Erythroblast (primary cell): ENCODE measurements around the gene NSD2.
"Not testable (repeated sequence)": the region's sequence is repeated elsewhere in the genome, so short reads cannot be mapped to it uniquely, and the experiment has no call there.

Experiments used
- GATA1 ChIP-seq: IDR thresholded peaks from 2 replicates; pipeline ENCODE4 v1.6.1; 2011; ENCODE audit warnings: low read depth, mild to moderate bottlenecking, control low read depth, low read length, moderate library complexity
- POLR2A ChIP-seq: IDR thresholded peaks from 2 replicates; pipeline ENCODE4 v1.6.1; 2011; ENCODE audit warnings: mild to moderate bottlenecking, low read length

DNA sequence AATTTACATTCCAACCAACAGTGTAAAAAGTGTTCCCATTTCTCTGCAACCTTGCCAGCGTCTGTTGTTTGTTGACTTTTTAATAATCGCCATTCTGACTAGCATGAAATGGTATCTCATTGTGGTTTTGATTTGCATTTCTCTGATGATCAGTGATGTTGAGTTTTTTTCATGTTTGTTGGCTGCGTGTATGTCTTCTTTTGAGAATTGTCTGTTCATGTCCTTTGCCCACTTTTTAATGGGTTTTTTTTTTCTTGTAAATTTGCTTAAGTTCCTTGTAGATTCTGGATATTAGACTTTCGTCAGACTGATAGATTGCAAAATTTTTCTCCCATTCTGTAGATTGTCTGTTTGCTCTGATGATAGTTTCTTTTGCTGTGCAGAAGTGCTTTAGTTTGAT is 155.9 kb downstream of the NSD2 start:
- TF ChIP-seq POLR2A, GATA1: not testable (repeated sequence)
